Ascending aorta (tissue), 2 donors: ENCODE results near the gene SLC6A8. TPM values are rescaled to one million over a fixed set of nuclear protein-coding genes. Genes with fewer than 3 reads are reported as not detected.

Experiments
- DNase-seq, 2 donors: peaks; one replicate each; pipeline ENCODE4 v3.0.0-alpha.2; 2019; ENCODE audit warnings: low spot score in 2 of 2
- H3K27ac ChIP-seq, 2 donors: fragments of 200-600 bp; sonication (generic); one replicate each; pipeline ENCODE4 v1.5.1; 2016 to 2017; ENCODE audit warnings: mild to moderate bottlenecking in 1 of 2
- H3K27me3 ChIP-seq: fragments of 200-600 bp; sonication (generic); one replicate; pipeline ENCODE4 v1.5.1; 2017
- H3K36me3 ChIP-seq, 2 donors: fragments of 200-600 bp; sonication (generic); one replicate each; pipeline ENCODE4 v1.5.1; 2016
- H3K4me1 ChIP-seq, 2 donors: fragments of 200-600 bp; sonication (generic); one replicate each; pipeline ENCODE4 v1.5.1; 2016 to 2017; ENCODE audit warnings: mild to moderate bottlenecking in 1 of 2
- H3K4me3 ChIP-seq, 2 donors: fragments of 200-600 bp; sonication (generic); one replicate each; pipeline ENCODE4 v1.5.1; 2016 to 2017; ENCODE audit warnings: mild to moderate bottlenecking in 1 of 2
- H3K9me3 ChIP-seq, 2 donors: fragments of 200-600 bp; sonication (generic); one replicate each; pipeline ENCODE4 v1.5.1; 2016
- intact Hi-C: fragments of 100-400 bp; cut with DNase I; formaldehyde crosslinking; loops from one replicate; pipeline ENCODE4 v1.15.1; 2023
- total RNA-seq: library from RNA; depleted of rRNA; stranded (reverse); fragments of >200 nt; gene quantifications from one replicate; pipeline ENCODE4 v1.1.0, GENCODE V29; 2016
- TF ChIP-seq, protein P1 (sequence below), 3 experiments: fragments of 200-600 bp in 2 of 3; fragments of 450-650 bp in 1 of 3; sonication (generic) in 2 of 3; IDR thresholded peaks; one replicate each; pipeline ENCODE4 v1.5.1; 2016 to 2019; ENCODE audit warnings: antibody characterized with exemption in 3 of 3, mild to moderate bottlenecking in 1 of 3, moderate library complexity in 1 of 3

SLC6A8 gene
- 44.2 TPM for total RNA-seq

DNA sequence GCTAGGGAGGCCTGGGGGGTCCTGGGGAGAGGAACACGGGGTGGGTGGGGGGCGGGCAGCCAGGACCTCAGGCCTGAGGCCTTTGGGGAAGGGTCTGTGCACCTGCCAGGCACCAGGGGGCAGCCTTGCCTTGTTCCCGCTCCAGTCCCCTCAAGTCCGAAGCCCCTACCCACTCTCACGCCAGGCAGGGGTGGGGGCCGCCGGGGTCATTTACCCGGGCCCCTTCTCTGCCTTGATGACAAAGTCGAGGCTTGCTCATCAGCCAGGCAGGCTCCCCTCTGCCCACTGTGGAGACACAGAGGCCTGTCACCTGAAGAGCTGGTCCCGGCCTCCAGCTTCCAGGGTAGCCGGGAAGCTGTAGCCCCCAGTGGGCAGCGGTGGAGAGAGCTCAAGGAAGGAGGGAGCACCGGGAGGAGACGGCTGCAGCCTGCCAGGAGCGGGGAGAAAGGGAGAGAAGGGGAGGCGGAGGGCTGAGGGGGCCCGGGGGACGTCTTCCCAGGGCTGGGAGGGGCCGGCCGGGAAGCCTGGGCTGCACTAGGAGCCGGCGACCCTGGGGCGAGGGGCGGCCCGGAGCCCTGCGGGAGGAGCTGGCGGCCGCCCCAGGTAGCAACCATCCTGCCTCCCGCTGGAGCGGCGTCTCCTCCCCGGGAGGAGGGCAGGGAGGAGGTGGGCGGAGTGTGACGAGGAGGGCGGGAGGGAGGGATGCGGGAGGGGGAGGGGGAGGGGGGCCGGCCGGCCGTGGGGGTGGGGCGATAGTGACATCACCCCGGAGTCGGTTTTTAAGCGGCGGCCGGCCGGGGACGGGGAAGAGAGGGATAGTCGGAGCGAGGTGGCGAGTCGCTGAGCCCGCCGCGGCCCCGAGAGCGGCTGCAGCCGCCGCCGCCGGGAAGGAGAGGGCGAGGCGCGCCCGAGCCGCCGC lies at the start of gene SLC6A8:
Gene SLC6A8, plus strand, starts transcription at position 806 of the 919 bp plus-strand sequence. CDS start 649 bp downstream, outside the sequence.
- Histone ChIP-seq H3K27ac (peak within 1 kb of the TSS; percentile 49 to 54), H3K9me3 (no peaks in the 10 kb centered on the region), H3K4me3 (peak within 1 kb of the TSS; percentile 53 to 69), H3K4me1 (no peaks in the 10 kb centered on the region), H3K36me3 (no peaks in the 10 kb centered on the region), H3K27me3 (no peaks in the 10 kb centered on the region)
- TF ChIP-seq, protein P1, sequence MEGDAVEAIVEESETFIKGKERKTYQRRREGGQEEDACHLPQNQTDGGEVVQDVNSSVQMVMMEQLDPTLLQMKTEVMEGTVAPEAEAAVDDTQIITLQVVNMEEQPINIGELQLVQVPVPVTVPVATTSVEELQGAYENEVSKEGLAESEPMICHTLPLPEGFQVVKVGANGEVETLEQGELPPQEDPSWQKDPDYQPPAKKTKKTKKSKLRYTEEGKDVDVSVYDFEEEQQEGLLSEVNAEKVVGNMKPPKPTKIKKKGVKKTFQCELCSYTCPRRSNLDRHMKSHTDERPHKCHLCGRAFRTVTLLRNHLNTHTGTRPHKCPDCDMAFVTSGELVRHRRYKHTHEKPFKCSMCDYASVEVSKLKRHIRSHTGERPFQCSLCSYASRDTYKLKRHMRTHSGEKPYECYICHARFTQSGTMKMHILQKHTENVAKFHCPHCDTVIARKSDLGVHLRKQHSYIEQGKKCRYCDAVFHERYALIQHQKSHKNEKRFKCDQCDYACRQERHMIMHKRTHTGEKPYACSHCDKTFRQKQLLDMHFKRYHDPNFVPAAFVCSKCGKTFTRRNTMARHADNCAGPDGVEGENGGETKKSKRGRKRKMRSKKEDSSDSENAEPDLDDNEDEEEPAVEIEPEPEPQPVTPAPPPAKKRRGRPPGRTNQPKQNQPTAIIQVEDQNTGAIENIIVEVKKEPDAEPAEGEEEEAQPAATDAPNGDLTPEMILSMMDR (IDR thresholded peaks at IDR 0.05), result peak in 2 of 3 experiments; percentile 17 to 38
- intact Hi-C loops, result loop anchor here (5.0 kb wide), 2 partner anchors 35 to 90 kb away; partner anchors contain the start of genes ABCD1, BCAP31 and CCNQ
- peak in 1 of 2 donors; percentile 76 for DNase-seq

DNA sequence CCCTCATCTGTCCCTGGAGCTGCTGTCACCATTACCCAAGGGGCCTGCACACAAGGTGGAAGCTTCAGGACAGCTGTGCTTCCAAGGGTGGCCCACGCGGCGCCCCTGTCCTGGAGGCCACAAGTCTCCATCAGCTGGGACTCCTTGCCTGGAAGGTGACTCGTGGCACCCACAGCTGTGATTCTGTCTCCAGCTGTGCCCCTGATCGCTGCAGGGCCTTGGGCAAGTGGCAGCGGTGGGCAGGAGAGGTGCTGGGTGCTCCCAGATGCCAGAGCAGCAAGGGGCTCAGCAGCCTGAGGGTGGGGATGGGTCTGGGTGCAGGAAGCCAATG lies 49.7 kb upstream of the SLC6A8 start:
- no peaks in the 10 kb centered on the region for H3K36me3 ChIP-seq
- no peak overlapping the region for H3K27ac ChIP-seq
- H3K4me1 ChIP-seq, result no peaks in the 10 kb centered on the region
- no peak for DNase-seq
- H3K9me3 ChIP-seq, result no peaks in the 10 kb centered on the region
- intact Hi-C loops, result no loop called here
- TF ChIP-seq, protein P1 (IDR thresholded peaks at IDR 0.05), result no peak
- no peaks in the 10 kb centered on the region for H3K27me3 ChIP-seq
- H3K4me3 ChIP-seq, result no peak overlapping the region

DNA sequence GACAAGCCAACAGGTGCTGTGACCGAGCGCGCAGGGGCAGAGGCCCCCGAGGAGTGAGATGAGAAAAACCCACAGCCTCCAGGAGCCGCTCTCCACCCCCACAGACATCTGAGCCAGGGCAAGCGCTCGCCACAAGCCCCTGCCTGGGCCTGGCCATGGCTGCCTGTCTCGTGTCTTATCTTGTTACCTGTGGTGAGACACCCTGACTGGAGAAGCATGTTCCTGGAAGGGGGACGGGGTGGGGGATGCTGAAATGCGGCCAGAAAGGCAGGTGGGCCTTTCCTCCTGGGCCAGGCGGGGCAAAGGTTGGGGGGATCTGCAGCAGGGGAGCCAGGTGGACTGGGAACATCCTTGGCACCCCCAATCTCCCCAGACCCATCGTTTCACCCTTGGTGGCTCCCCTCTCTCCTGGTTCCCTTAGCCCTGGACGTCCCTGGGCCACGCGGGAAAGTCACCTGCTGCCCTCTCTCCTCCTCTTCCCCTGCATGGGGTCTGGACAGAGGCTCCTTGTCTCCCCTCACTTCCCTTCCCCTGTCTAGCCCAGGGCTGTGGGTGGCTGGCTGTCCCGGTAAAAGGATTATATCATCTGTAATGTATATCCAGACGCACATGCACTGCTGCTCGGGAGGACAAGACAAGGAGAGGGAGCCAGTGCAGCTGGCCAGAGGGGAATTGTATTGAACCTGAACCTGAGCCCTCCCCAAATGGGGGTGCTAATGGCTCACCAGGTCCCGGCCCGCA lies 49.1 kb upstream of the SLC6A8 start:
- Histone ChIP-seq H3K36me3 (no peaks in the 10 kb centered on the region), H3K27ac (no peak overlapping the region), H3K4me3 (no peak overlapping the region), H3K27me3 (no peaks in the 10 kb centered on the region), H3K4me1 (no peaks in the 10 kb centered on the region), H3K9me3 (no peaks in the 10 kb centered on the region)
- TF ChIP-seq, protein P1 (IDR thresholded peaks at IDR 0.05), result no peak
- intact Hi-C loops, result no loop called here
- DNase-seq, result no peak

DNA sequence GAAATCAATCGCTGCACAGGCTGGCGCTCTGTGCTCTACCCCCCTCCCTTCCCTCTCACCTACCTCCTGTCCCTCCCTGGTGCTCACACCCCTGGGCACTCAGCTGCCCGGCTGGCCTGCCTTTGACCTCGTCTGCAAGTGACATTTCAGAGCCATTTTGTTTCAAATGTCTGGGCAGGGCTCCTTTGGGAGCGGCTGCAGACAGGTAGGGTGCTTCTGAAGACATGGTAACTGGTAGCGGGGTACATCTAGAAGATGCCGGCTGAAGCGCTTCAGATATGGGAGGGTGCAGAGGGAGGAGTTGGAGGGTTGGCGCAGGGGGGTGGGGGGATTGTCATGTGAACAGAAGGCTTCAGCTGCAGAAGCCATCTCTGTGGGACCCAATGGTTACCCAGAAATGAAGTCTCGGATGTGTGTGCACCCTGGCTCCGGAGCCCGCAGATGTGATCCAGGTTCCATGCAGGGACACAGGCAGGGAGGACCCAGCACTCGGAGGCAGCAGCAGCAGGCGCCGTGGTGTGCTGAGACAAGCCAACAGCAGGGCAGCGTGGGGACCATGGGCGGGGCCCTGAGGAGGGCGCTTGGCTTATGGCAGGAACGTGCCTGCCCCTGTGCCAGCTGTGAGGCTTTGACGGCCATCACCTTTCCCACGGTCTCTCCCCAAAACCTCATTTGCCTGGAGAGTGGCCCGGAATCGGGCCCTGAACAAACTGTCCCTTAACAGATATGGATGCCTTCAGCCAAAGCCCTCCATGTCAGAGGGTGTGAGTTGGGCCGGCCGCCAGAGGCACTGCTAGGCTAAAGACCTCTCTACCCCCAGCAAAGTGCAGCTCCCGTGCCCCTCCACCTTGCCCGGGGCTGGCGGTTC lies 48.3 kb upstream of the SLC6A8 start:
- Histone ChIP-seq H3K36me3 (no peaks in the 10 kb centered on the region), H3K4me1 (no peaks in the 10 kb centered on the region), H3K27me3 (no peaks in the 10 kb centered on the region), H3K27ac (no peak overlapping the region), H3K4me3 (no peak overlapping the region), H3K9me3 (no peaks in the 10 kb centered on the region)
- intact Hi-C loops, result no loop called here
- TF ChIP-seq, protein P1 (IDR thresholded peaks at IDR 0.05), result no peak
- no peak for DNase-seq

DNA sequence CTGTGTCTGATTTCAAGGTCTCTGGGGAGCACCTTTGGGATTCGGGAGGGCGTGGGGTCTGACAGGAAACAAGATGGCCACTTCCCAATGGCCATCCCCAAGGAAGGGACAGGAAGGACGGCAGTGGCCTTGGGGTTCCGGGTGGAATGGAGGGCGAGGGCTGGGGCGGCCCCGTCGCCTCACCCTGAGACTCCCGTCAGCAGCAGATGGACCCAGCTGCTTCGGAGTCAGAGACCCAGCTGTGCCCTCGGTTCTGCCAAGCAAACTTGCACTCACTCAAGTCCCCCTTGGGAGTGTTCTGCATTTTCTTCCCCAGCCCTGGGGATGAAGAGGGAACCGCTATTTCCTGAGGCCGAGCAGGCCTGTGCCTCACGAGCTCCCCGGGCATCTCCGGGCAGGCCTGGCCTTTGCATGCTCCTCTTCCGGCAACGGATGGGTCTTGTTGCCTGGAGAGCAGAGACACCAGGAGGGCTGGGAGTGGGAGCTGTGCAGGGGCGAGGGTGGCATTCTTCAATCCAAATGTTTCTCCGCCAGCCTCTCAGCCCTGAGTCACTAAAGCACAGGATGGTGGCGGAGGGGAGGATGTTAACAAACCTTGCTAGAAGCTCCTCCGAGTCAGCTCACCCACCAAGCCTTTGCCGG lies 47.6 kb upstream of the SLC6A8 start:
- Histone ChIP-seq H3K9me3 (no peaks in the 10 kb centered on the region), H3K4me1 (no peaks in the 10 kb centered on the region), H3K27me3 (no peaks in the 10 kb centered on the region), H3K27ac (no peak overlapping the region), H3K4me3 (no peak overlapping the region), H3K36me3 (no peaks in the 10 kb centered on the region)
- TF ChIP-seq, protein P1 (IDR thresholded peaks at IDR 0.05), result no peak
- no peak for DNase-seq
- intact Hi-C loops, result no loop called here
